Activated CD4-positive, alpha-beta T cell treated with anti-CD3 and anti-CD28 coated beads for 24 hours (primary cell): Measurements from ENCODE around the gene NAPA.
A peak's percentile ranks its signal among the peaks of the same experiment; 100 is the strongest.

Experiments
- DNase-seq, 2 donors: peaks; one replicate each; pipeline ENCODE4 v3.0.0-alpha.2; 2020; ENCODE audit warnings: low read depth in 2 of 2

The NAPA gene

DNA sequence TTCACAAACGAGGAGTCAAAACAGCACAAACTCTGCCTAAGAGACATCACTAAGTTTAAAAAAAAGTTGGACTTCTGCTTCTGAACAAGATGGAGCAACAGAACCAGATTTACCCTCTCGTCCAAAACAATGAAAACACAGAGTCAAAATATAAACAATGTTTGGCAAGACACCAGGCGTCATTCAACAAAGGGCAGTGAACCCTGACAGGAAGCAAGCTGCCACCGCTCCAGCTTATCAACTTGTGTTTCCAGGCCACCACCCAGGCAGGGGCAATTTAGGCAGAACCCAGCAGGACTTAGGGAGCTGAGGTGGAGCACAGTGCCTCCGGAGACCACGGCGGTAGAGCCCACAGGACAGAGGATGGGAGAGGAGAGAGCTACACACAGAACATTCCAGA is 8.6 kb upstream of the NAPA start:
- no peak for DNase-seq

DNA sequence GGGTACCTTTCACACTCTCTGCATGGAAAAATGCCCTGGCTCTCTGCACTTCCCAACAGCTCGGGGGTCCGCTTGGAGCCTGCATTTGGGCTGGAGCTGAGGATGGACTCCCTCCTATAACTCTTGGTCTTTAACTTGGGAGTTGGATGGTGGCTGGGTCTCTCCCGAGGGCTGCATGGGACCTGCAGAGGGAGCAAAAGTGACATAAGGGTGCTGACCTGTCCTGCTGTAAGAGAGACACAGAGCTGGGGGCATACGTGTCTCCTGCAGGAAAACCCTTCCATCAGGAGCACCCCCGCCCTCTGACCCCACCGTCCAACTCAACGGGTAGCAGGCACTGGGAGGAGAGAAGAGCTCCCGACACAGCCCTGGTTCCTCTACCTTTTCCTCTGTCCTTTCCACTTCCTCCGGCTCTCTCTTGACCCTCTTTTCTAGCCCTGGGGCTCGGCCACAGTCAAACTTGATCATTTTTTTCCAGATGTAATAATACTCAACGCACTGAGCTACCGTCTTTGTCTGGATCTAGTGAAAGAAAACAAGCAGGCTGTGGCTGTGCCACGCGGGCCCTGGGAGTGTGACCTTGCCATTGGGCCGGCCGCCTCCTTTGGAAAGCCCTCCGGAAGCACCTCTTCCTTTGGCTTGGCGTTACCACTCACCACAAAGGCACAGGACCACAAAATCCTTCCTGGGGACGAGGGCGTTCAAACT is 6.8 kb upstream of the NAPA start:
- no peak for DNase-seq

DNA sequence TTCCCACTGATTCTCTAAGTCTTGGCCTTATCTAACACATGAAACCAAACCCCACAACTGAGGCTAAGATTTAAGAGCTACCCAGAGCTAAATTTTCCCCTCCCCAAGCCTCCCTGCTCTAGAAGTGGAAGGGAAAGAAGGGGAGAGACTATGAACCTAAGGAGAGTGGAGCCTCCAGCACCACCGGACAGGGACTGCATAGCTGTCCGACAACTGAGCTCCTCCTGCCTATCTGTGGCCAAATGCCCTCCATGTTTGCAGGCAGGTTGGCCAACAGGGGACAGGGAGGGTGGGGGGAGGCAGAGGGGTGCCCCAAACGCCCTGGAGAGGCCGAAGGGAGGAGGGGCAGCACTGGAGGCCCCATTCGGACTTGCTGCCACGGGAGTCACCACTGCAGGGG is 6.0 kb upstream of the NAPA start:
- no peak for DNase-seq

DNA sequence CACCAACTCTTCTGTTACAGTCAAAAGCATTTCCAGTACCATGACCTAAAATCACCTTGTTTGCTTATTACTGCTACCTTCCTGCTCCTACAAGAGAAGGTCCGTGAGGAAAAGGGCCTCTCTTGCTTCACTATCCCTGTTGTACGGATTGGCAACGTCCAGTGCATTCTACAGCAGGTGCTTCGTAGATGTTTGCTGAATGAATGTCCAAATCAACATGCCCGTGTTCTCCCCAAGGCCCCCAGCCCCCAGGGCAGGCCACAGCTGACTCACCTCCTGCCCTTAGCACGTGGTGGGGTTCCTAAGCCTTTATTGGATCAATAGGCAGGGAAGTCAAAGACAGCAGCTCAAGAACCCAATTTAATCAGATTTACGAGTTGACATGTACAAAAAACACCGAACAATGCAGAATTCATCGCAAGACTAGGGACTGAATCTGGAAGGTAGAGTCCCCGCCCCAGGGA is 5.5 kb upstream of the NAPA start:
- DNase-seq: no peak

DNA sequence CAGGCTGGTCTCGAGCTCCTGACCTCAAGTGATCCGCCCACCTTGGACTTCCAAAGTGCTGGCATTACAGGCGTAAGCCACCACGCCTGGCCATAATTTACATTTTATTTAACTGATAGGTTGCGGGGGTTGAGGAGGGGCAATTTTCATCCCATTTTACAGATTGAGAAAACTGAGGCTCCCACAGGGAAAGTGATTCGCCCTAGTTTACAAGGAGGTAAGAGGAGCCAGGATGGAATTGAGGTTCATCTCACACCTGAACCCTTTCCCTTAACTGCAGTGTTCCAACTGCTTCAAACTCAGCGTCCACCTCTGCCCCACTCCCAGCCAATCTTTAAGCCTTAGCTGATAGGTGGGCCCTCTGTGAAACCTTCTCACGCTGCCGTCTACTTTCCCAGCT is 4.0 kb upstream of the NAPA start:
- no peak for DNase-seq

DNA sequence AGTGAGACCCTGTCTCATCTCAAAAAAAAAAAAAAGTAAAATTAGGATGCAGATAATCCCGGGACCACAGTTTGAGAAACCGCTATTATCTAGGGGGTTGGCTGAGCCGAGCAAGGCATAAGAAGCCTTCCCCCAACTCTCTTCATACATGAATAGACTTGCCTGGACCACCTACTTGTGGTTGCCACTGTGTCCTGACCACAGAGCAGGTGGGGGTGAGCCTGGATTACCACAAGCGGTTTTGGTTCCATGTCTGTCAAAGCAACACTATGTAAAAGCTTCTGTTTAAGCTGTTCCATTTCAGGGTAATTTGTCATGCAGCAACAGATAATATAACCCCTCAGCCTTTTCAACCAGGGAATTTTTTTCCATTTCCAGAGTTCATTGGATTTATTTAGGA is 3.3 kb upstream of the NAPA start:
- peak in 1 of 2 donors; percentile 31 for DNase-seq

DNA sequence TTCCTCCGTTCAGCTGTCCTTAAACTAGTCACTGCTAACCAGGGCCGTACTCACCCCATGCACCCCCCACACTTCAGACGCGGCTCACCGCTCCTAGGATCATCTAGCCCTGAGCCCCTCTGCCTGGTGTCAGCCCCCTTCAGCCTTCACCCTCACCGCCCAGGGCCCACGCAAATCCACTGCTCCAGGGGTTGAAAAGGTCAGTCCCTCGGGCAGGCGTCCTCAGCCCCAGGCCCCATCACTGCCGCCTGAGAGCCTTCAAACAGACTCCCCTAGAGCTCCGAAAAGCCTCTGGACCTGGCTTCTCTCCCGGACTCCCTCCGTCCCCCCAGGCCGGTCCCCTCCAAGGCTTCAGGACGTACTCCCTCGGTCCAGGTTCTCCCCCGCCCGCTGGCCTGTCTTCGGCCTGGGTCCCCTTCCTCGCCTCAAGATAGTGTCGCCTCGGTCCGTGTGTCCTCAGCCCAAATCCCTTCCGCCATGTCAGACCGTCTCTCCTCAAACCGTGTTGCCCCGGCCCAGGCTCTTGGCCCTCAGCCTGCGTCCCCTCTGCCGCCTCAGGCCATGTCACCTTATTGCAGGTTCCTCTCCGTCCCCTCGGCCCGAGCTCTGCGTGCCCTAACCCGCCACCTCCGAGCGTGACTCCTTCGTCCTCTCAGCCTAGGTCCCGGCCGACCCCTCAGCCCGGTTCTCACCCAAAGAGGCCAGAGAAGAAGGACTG is 553 bp downstream of the NAPA start:
- no peak for DNase-seq

DNA sequence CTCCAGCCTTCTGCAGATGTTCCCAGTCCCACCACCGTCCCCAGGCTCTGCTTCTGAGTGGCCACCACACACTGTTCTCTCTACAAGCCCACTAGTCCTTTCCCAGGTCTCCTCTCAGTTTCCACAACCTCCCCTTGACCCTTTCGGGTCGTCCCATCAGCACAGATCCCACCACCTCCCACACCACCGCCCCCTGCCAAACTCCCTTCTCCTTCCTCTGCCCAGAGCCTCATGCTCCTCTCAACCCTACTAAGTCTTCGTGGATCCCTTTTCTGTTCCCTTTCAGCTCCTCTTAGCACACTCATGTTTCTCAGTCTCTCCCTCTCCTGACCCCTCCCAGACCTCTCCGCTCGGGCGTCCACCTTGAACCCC is 1.9 kb downstream of the NAPA start:
- DNase-seq: no peak

DNA sequence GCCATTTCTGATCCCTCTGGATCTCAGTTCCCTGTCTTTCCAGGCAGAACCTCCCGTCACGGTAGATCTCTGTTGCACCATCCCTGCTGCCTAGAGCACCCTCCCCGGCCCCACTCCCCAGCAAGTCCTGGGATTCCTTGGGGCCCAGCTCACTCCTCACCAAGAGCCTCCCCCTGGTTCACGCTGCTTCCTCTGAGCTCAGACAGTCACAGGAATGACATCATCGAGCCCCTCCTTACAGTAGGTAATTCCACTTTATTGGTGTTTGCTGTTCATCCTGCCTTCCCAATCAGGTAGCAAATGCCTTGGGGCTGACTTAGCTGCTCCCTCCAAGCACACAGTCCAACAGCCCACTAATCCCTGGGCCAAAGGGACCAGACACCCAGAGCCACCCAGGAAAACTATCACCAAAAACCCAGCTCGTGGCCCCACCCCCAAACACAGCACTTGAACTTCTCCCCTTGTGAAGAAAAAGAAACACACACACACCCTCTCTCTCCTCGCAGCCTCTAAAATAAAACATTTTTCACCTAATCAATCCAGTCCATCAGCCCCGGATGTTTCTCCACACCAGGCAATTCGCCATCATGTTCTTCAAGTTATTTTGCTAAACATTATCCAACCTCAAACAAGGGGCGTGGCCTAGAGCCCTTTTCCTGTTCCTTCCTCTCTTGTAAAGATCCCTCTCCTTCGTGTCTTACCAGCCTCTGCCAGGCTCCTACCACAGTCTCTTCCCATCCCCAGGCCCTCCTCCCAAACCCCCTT is 2.5 kb downstream of the NAPA start:
- DNase-seq: no peak

DNA sequence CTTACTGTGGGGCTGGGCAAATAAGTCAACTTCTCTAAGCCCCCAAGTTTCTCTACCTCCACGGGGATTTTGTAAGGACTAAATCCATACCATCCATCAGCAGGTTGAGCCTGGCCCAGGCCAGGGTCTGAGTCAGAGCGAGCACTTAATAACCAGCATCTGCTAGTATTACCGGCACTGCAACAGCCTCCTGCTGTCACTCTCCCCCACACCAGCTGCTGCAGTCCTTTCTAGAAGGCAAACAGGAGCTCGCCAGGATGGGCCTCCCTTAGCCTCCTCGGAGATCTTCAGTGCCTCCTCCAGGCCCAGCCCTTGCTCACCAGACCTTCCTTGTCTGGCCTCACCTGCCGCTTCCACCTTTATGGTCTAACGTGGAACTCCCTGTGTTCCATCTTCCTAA is 3.2 kb downstream of the NAPA start:
- no peak for DNase-seq

DNA sequence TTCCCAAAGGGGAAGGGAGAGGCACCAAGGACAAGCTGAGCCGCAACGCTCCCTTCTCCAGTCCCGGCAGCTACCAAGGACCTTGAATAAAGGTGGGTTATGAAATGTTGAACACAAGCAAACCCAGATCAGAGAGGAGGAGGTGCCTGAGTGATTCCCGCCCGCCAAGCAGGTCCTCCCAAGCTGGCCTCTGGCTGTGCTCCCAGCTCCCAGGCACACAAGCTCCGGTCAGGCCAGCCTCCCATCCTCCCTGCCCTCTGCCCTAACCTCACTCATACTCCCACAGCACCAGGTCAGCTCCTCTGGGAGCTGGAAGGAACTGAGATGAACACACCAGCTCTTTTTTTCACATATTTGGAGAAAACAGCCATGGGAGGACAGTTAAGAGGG is 3.7 kb downstream of the NAPA start:
- DNase-seq: no peak

DNA sequence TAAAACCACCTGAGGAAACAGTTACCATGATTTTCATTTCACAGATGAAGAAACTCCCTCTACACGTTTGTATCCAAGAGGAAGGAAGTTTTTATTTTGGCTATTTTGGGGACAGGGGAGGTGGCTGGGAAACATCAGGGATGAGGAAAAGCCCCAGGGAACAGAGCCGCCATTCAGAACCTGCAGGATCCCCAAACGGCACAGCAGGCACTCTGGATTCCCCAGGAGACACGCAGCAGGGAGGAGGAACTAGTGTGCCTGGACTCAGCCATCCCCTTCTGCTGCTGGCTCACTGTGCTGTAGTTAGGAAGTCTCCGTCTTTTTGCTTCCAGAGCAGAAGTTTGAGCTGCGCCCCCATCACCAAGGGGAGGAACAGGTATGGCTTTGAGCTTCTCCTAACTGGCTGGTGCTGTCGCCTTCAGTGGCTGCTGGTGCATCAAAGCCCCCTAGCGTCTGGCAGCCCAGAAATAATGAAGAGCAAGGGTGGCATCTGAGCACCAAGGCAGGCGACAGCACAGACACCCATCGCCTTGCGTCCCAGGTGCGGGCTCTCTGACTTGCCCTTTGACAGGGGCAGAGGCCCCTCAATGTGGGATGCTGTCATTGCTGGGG is 4.2 kb downstream of the NAPA start:
- DNase-seq: no peak

DNA sequence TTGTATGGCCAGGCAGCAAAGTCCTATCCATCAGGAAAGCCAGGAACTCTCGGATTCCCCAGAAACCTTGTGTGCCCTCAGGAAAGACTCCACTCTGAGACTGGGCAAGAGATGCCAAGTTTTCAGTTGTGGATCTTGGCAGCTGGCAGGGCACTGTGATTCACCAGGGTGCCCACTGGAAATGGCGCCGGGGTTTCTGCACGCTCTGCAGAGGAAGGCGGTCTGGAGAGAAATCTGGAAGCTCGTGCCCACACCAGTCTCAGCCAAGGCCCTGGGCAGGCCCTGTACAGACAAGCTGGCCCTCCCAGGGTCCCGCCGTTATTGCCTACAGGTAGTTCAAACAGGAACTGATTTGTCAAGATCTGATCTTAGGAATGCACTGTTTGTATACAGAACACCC is 4.9 kb downstream of the NAPA start:
- no peak for DNase-seq

DNA sequence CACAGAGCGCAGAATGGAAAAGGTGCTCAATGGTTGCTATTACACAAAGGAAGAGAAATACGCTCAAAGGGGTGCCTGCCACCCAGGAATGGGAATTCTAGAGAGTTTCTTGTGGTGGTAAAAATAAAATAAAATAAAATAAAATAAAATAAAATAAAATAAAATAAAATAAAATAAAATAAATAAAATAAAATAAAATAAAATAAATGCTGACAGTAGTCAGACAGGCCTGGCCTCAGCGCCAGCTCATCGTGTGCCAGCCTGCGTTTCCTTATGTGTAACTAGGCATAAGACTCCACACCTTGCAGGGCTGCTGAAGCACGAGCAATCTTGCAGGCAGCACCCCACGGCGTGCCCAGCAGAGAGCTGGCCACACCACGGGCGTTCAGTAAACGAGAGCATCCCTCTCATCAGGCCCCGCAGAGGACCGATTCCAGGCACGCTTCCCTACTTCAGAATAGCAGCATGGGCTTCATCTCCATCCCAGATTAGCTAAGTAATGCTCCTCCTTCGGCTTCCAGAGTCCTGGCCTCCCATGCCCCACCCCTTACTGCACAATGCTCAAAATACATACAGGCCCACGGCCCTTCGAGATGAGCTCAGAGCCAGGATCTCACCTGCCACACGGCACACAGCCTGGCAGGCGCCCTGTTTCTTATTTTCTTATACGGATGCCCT is 5.6 kb downstream of the NAPA start:
- no peak for DNase-seq

DNA sequence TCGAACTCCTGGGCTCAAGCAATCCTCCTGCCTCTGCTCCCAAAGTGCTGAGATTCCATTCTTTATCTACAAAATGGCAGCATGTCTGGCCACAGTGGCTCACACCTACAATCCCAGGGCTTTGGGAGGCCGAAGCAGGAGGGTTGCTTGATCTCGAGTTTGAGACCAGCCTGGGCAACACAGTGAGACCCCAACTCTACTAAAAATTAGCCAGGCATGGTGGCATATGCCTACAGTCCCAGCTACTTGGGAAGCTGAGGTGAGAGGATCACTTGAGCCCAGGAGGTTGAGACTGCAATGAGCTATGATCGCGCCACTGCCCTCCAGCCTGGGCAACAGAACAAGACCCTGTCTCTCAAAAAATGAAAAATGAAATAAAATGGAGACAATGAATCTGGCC is 6.1 kb downstream of the NAPA start:
- DNase-seq: no peak

DNA sequence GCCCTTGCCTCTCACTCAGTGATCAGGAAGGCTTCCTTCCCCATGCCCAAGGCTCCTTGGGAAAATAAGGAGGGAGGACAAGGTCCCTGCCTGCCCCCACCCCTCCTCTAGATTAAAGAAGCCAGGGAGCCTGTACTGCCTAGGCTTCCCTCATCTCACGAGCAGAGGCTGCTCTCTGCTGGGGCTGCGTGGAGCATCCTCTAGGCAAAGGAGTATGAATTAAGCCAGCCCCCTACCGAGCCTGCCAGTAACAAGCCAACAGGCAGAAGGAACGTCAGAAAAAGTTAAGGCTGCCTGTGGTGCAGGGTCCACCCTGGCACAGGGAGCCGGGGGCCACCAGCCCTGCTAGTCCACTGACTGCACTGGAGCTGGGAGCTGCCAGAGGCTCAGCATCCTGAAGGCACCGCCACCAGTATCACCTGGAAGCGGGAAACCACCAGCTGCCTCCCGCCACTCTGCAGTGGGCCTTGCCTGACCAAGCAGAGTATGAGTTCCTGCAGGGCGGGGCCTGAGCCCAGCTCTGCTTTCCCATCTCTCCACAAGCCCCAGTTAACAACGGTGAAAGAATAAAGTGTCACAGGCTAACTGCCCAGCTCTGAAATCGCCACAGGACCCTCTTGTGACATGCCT is 6.8 kb downstream of the NAPA start:
- DNase-seq: no peak

DNA sequence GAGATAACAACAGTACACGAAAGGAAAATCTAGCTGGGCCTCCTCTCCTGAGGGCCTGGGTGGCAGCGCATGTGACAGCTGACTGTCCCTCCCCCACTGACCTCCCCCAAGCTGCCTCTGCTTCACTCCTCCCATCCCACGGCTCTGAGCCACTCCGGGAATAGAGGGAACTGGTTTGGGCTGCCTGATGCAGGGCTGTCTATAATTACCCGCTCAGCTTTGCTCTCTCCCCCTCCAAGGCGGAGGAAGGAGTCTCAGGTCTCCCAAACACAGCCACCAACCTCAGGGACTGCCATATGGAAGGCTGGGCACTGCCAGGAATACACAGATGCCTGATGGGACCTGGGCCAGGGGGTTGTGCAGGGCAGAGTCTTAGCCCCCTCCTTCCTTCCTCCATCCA is 7.9 kb downstream of the NAPA start:
- no peak for DNase-seq

DNA sequence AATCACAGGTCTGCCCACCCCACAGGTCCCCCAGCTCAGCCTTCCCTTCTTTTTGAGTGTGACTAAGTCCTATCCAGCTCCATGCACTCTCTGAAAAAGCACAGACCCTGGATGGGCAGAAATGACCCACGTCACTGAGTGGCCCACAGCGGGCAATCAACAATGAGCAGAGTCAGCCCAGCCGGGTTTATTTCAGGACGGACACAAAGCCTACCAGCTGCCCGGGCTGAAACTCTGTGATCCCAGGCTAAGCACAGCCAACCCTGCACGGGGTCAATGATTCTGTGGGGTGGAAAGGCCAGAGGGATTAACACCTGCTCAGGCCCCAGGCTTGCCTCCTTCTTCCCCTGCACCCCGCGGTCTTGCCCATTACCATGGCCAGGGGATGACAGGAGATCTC is 8.4 kb downstream of the NAPA start:
- no peak for DNase-seq

DNA sequence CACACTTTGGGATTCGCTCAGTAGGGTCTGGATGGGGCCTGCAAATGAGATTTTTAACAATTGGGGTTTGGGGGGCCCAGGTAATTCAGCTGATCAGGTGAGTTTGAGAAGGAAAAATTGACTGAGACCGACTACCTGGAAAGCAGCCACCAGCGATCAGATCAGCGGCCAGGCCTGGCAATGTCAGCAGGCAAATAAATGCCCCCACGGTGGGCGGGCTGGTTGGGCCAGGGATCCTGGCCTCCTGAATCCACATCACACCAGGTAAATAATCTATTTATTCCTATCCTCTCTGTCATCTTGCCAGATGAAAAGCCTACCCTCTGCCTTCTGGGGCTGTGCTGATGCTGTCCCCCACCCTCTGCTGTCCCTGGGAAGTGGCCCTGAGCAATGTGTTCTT is 9.4 kb downstream of the NAPA start:
- DNase-seq: no peak

DNA sequence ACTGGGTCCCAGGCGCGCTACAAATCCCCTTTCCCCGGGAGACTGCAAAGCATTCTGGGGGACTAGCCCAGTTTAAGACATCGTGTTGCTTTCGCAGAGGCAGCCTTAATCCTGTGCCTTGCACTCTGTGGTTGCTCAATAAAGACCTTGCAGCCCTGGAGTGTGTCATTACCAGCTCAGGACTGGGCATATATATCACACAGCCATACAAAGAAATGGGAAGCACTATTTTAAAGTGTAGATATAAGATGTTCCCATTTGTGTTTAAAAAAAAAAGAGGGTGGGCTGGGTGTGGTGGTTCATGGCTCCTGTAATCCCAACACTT is 11.1 kb downstream of the NAPA start:
- DNase-seq: no peak

DNA sequence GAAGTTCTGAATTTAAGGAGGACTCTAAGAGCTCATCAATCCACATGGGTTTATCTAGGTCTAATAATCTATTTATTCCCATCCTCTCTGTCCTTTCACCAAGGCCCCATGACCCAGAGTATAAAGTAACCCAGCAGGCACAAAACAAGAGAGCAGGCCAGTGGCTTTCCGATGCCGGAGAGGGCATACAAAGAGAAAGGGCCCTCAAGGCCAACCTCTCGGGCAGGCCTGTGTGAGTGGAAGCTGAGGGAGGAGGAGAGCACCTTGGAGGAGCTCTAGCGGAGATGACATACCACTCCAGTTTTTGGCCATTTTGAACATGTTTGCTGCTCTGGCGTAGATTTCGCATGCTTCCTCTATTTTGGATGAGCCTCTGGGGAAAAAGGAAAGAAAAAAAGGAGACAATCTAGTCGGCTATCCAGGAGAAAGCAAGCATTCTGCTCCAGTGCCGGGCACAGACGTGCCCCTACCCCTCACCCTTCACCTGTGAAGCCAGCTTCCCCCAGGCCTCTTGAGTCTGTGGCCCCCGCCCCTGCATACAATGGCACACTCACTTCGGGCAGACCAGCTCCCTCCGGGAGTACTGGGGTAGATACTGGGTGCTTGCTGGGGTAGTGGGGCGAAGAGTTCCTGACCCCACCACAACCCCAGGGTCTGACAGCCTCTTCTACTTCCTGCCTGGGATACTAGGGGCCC is 11.6 kb downstream of the NAPA start:
- DNase-seq: no peak
